Lower lobe of right lung (tissue), 2 donors: ENCODE measurements around the gene SLC25A43. TPM values are rescaled to one million over a fixed set of nuclear protein-coding genes. Genes with fewer than 3 reads are reported as not detected.

ENCODE experiments used
- ATAC-seq, 2 donors: fragments of 200-7000 bp; cut with Tn5 transposase; one replicate each; pipeline ENCODE4 v1.9.1; 2020 to 2022; ENCODE audit warnings: mild to moderate bottlenecking in 2 of 2, moderate library complexity in 2 of 2
- DNase-seq: peaks from one replicate; pipeline ENCODE4 v3.0.0-alpha.2; 2020
- H3K27ac ChIP-seq: fragments of 200-600 bp; one replicate; pipeline ENCODE4 v1.8.0; 2022
- H3K27me3 ChIP-seq: fragments of 200-600 bp; one replicate; pipeline ENCODE4 v1.8.0; 2022; ENCODE audit warnings: low read depth
- H3K36me3 ChIP-seq: fragments of 200-600 bp; one replicate; pipeline ENCODE4 v1.8.0; 2022; ENCODE audit warnings: mild to moderate bottlenecking
- H3K4me1 ChIP-seq: fragments of 200-600 bp; one replicate; pipeline ENCODE4 v1.8.0; 2022
- H3K4me3 ChIP-seq: fragments of 200-600 bp; one replicate; pipeline ENCODE4 v1.8.0; 2022; ENCODE audit warnings: mild to moderate bottlenecking
- H3K9me3 ChIP-seq: fragments of 200-600 bp; one replicate; pipeline ENCODE4 v1.8.0; 2022
- intact Hi-C: fragments of 100-400 bp; cut with DNase I; formaldehyde crosslinking; loops from one replicate; pipeline ENCODE4 v1.11.0; 2022
- total RNA-seq: library from RNA; stranded (reverse); fragmentation: NEBNext Ultra II Directional; extraction: Animal tissue kit (Norgen Biotek cat#: 25700); gene quantifications from one replicate; pipeline ENCODE4 v1.2.1, GENCODE V29; 2021
- TF ChIP-seq, protein P1 (sequence below): fragments of 200-600 bp; IDR thresholded peaks from one replicate; pipeline ENCODE4 v1.8.0; 2022; ENCODE audit warnings: antibody characterized with exemption, mild to moderate bottlenecking
- donor health status: DM: no; HTN: yes; CAD: no; lungs with severe emphysema.

The SLC25A43 gene
- total RNA-seq, 1 donor from 2014 or later: 14.9 TPM

DNA sequence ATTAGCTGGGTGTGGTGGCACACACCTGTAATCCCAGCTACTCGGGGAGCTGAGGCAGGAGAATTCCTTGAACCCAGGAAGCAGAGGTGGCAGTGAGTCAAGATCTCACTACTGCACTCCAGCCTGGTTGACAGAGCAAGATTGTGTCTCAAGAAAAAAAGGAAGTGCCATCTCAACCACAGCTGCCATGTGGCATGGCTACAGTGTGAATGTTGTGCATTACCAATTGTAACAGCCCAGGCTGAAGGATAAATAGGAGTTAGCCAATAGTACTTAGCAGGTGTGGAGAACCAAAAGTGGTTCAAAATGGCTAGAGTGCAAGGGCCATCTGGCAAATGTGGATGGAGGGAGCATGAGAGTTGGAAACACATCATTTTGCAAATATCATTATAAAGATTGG lies 98.0 kb downstream of the SLC25A43 start:
- H3K36me3 ChIP-seq: no peaks in the 10 kb centered on the region
- intact Hi-C loops: no loop called here
- H3K9me3 ChIP-seq: no peaks in the 10 kb centered on the region
- TF ChIP-seq, protein P1, sequence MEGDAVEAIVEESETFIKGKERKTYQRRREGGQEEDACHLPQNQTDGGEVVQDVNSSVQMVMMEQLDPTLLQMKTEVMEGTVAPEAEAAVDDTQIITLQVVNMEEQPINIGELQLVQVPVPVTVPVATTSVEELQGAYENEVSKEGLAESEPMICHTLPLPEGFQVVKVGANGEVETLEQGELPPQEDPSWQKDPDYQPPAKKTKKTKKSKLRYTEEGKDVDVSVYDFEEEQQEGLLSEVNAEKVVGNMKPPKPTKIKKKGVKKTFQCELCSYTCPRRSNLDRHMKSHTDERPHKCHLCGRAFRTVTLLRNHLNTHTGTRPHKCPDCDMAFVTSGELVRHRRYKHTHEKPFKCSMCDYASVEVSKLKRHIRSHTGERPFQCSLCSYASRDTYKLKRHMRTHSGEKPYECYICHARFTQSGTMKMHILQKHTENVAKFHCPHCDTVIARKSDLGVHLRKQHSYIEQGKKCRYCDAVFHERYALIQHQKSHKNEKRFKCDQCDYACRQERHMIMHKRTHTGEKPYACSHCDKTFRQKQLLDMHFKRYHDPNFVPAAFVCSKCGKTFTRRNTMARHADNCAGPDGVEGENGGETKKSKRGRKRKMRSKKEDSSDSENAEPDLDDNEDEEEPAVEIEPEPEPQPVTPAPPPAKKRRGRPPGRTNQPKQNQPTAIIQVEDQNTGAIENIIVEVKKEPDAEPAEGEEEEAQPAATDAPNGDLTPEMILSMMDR: no peak
- H3K27ac ChIP-seq: no peak overlapping the region
- H3K27me3 ChIP-seq: no peaks in the 10 kb centered on the region
- H3K4me1 ChIP-seq: no peaks in the 10 kb centered on the region
- DNase-seq (no peak), ATAC-seq (no peak)
- no peak overlapping the region for H3K4me3 ChIP-seq

DNA sequence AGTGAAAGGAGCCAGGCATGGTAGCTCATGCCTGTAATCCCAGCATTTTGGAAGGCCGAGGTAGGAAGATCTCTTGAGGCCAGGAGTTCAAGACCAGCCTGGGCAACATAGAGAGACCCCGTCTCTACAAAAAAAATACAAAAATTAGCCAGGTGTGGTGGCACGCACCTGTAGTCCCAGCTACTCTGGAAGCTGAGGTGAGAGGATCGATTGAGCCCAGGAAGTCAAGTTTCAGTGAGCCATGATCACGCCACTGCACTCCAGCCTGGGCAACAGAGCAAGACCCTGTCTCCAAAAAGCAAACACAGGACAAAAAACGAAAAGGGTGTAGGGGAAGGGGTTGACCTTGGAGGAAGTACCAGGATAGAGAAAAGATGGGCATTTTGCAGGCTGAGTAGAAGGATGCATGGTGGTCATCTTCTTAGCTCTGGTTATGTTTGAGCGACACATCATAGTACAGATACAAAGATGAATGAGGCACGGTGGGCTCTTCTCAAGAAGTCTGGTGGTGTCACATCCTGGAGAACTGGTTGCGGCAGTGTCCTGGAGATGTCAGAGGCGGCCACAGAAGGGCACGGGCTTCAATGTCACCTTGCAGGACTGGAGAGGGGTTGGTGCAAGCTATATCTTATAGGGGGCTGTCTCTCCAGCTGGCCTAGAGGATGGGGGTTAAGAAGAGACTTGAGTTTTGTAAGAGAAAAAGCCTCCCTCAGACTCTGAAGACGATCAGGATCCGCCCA lies 101.1 kb downstream of the SLC25A43 start:
- TF ChIP-seq, protein P1: no peak
- no peaks in the 10 kb centered on the region for H3K36me3 ChIP-seq
- no peak for DNase-seq
- intact Hi-C loops: no loop called here
- H3K27me3 ChIP-seq: no peaks in the 10 kb centered on the region
- H3K27ac ChIP-seq: no peak overlapping the region
- no peak overlapping the region for H3K4me3 ChIP-seq
- peaks cover 7% of the 10 kb centered on the region for H3K4me1 ChIP-seq
- no peaks in the 10 kb centered on the region for H3K9me3 ChIP-seq
- no peak for ATAC-seq

DNA sequence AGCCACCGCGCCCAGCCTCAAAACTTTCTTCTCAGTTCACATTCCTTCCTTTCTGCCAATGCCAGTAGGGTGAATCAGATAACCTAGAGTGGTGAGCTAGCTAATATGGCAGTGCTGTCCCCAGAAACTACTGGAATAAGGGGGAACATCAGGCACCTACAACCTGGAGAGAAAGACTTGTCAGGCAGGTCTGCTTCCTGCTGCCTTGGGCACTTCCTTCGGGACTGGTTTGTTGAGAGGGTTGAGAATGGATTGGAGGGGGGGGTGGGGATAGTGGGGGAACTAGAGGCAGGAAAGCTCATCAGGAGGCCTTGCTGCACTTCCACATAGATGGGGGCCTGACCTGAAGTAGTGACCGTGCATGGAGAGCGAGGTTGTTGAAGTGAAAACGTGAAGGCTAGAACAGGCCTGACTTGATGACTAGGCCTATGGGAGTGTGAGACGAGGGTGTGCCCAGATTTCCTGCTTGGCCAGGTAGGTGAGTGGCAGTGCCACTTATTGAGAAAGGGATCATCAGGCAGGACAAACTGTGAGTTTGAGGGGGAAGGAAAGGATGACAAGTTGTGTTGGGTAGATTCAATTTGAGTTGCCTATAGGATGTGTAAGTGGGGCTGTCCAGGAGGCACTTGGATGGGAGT lies 102.5 kb downstream of the SLC25A43 start:
- TF ChIP-seq, protein P1: no peak
- H3K9me3 ChIP-seq: no peaks in the 10 kb centered on the region
- H3K27me3 ChIP-seq: no peaks in the 10 kb centered on the region
- H3K36me3 ChIP-seq: no peaks in the 10 kb centered on the region
- intact Hi-C loops: no loop called here
- no peak overlapping the region for H3K27ac ChIP-seq
- no peak overlapping the region for H3K4me3 ChIP-seq
- ATAC-seq: peak in 1 of 2 donors; percentile 28
- no peak for DNase-seq
- peaks cover 7% of the 10 kb centered on the region for H3K4me1 ChIP-seq

DNA sequence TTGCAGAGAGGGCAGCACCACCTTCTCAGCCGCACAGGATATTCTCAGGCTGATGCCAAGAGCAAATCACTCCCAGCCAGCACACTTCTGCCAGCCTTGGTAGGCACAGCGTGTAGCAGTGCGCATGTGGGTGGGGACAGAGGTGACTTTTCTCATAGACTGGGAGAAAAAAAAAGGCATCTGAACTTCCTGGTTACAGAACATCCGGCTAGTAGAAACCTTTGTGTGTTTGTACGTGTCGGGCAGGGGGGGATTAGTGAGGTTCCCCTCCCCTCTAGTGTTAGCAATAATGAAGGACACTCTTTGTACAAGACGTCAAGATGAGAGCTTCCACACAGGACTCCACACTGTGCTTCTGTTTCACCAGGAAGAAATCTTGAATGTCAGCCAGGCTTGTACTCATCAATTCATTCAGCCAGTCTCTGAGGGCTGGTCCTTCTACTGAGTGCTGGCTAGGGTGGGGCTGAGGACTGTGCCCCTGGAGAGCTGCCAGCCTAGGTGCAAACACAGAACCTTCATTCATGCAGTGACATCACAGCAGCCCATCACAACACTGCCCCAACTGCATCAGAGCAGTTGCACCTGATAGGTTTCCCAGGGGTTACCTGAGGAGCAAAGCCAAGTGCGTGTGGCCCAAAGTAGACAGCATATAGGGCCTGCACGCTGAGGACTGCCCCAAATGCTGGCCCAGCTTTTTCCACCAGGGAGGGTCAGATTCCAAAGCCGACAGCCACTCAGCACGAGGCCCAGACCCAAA lies 103.8 kb downstream of the SLC25A43 start:
- DNase-seq: peak; percentile 72

DNA sequence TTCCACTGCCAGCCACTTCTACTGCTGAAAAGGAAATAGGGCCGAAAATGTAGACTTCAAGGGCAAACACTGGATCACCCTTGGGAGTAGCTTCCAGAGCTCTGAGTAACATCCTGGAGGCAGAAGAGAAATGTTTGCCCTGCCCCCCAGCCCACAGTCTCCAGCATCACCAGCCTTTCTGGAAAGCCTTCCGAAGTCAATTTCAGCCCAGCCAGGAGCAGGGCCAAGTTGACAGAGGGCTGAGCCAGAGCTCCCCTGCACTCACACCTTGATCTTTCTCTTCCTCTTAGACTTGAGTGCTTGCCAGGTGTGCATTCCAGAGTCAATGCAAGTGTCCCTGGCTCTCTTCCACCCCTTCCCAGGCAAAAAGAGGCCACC lies 104.3 kb downstream of the SLC25A43 start:
- ATAC-seq (peak; percentile 80 to 88), DNase-seq (peak; percentile 65)
- Histone ChIP-seq H3K27me3 (no peaks in the 10 kb centered on the region), H3K4me1 (peaks cover 7% of the 10 kb centered on the region), H3K27ac (peak overlapping the region; percentile 62), H3K4me3 (no peak overlapping the region), H3K9me3 (no peaks in the 10 kb centered on the region), H3K36me3 (no peaks in the 10 kb centered on the region)
- TF ChIP-seq, protein P1: no peak
- intact Hi-C loops: no loop called here

More for the DNA sequence above, 103.8 kb downstream of the SLC25A43 start:
- no peak overlapping the region for H3K4me3 ChIP-seq
- intact Hi-C loops: no loop called here
- ATAC-seq: peak; percentile 83 to 88
- H3K36me3 ChIP-seq: no peaks in the 10 kb centered on the region
- no peaks in the 10 kb centered on the region for H3K9me3 ChIP-seq
- peaks cover 7% of the 10 kb centered on the region for H3K4me1 ChIP-seq
- no peaks in the 10 kb centered on the region for H3K27me3 ChIP-seq
- TF ChIP-seq, protein P1: no peak
- peak overlapping the region; percentile 62 for H3K27ac ChIP-seq

Other genes with a start within 250 kb of the SLC25A43 start
- gene PGRMC1, start 163.1 kb upstream of the SLC25A43 start, total RNA-seq: 71.6 TPM
- 334 TPM for gene SLC25A5, start 69.1 kb downstream of the SLC25A43 start, total RNA-seq
- gene STEEP1, start 166.1 kb downstream of the SLC25A43 start, total RNA-seq: 20.1 TPM
- 50.6 TPM for gene UBE2A, start 175.2 kb downstream of the SLC25A43 start, total RNA-seq
- 7.3 TPM for gene NKRF, start 207.1 kb downstream of the SLC25A43 start, total RNA-seq